ENCODE results near the gene B3GALT6.
"Not testable (repeated sequence)": the region's sequence is repeated elsewhere in the genome, so short reads cannot be mapped to it uniquely, and the experiment has no call there.

The B3GALT6 gene

GRCh38 chr1:1189111-1189510 is 42.9 kb upstream of the B3GALT6 start:
- DNase-seq (ENCODE audit: low spot score): no peak
- in situ Hi-C loops (cut with MboI; ENCODE audit: low pct_unique_long_range_greater_than_20kb, low sequenced_read_pairs, unreplicated experiment): no loop called here
- TF ChIP-seq, protein P1, sequence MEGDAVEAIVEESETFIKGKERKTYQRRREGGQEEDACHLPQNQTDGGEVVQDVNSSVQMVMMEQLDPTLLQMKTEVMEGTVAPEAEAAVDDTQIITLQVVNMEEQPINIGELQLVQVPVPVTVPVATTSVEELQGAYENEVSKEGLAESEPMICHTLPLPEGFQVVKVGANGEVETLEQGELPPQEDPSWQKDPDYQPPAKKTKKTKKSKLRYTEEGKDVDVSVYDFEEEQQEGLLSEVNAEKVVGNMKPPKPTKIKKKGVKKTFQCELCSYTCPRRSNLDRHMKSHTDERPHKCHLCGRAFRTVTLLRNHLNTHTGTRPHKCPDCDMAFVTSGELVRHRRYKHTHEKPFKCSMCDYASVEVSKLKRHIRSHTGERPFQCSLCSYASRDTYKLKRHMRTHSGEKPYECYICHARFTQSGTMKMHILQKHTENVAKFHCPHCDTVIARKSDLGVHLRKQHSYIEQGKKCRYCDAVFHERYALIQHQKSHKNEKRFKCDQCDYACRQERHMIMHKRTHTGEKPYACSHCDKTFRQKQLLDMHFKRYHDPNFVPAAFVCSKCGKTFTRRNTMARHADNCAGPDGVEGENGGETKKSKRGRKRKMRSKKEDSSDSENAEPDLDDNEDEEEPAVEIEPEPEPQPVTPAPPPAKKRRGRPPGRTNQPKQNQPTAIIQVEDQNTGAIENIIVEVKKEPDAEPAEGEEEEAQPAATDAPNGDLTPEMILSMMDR (IDR thresholded peaks at IDR 0.05; ENCODE audit: extremely low read depth, insufficient read depth, missing control alignments): no peak

GRCh38 chr1:1191734-1192133 is 40.3 kb upstream of the B3GALT6 start:
- TF ChIP-seq, protein P1 (IDR thresholded peaks at IDR 0.05; ENCODE audit: extremely low read depth, insufficient read depth, missing control alignments): no peak
- in situ Hi-C loops (cut with MboI; ENCODE audit: low pct_unique_long_range_greater_than_20kb, low sequenced_read_pairs, unreplicated experiment): no loop called here
- DNase-seq (ENCODE audit: low spot score): no peak

GRCh38 chr1:1194723-1195122 is 37.3 kb upstream of the B3GALT6 start:
- TF ChIP-seq, protein P1 (IDR thresholded peaks at IDR 0.05; ENCODE audit: extremely low read depth, insufficient read depth, missing control alignments): no peak
- DNase-seq (ENCODE audit: low spot score): no peak
- in situ Hi-C loops (cut with MboI; ENCODE audit: low pct_unique_long_range_greater_than_20kb, low sequenced_read_pairs, unreplicated experiment): no loop called here

GRCh38 chr1:1195726-1196125 is 36.3 kb upstream of the B3GALT6 start:
- DNase-seq (ENCODE audit: low spot score); in situ Hi-C loops (cut with MboI; ENCODE audit: low pct_unique_long_range_greater_than_20kb, low sequenced_read_pairs, unreplicated experiment): not testable (repeated sequence)

DNA sequence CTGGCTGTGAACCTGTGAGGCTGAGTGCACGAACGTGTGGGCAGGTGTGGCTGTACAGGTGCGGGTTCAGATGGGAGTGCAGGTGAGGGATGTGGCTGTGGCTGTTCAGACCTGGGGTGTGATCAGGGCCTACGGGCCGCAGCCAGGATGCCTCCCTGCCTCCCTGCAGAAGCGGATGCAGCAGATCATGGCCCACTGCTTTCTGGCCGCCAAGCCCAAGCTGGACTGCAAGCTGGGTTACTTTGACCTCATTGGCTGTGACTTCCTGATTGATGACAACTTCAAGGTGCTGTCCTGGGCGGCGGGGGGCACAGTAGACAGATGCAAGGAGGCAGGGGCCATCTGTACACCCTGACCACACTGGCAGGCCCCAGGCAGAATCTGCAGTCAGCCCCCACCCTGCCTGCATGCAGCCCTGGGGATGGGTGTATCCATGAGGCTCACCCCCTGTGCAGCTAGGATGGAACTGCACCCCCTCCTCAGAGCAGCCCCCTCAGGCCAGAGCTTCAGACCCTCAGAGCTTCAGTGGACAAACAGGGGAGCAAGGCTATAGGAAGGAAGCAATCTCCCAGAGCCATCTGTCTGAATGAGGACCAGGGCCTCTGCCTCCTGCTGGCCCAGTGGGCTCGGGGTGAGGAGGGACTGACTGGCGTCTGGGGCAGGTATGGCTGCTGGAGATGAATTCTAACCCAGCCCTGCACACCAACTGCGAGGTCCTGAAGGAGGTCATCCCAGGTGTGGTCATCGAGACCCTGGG is 35.4 kb upstream of the B3GALT6 start:
- TF ChIP-seq, protein P1 (IDR thresholded peaks at IDR 0.05; ENCODE audit: extremely low read depth, insufficient read depth, missing control alignments): no peak
- in situ Hi-C loops (cut with MboI; ENCODE audit: low pct_unique_long_range_greater_than_20kb, low sequenced_read_pairs, unreplicated experiment): no loop called here
- DNase-seq (ENCODE audit: low spot score): no peak

GRCh38 chr1:1197188-1197500 is 34.9 kb upstream of the B3GALT6 start:
- in situ Hi-C loops (cut with MboI; ENCODE audit: low pct_unique_long_range_greater_than_20kb, low sequenced_read_pairs, unreplicated experiment): no loop called here
- TF ChIP-seq, protein P1 (IDR thresholded peaks at IDR 0.05; ENCODE audit: extremely low read depth, insufficient read depth, missing control alignments): no peak
- no peak for DNase-seq (ENCODE audit: low spot score)

GRCh38 chr1:1197551-1198422 is 34.2 kb upstream of the B3GALT6 start:
- in situ Hi-C loops (cut with MboI; ENCODE audit: low pct_unique_long_range_greater_than_20kb, low sequenced_read_pairs, unreplicated experiment): no loop called here
- TF ChIP-seq, protein P1 (IDR thresholded peaks at IDR 0.05; ENCODE audit: extremely low read depth, insufficient read depth, missing control alignments): no peak
- no peak for DNase-seq (ENCODE audit: low spot score)

Data from GM13977 (cell line).